HG02884 (cell line): ENCODE results near the gene MYEOV.

Experiments used
- ATAC-seq: cut with Tn5 transposase; IDR thresholded peaks from one replicate; pipeline ENCODE4 v1.9.1; 2021; ENCODE audit warnings: mild to moderate bottlenecking, moderate library complexity; ENCODE audit not compliant: unreplicated experiment

Gene MYEOV

DNA sequence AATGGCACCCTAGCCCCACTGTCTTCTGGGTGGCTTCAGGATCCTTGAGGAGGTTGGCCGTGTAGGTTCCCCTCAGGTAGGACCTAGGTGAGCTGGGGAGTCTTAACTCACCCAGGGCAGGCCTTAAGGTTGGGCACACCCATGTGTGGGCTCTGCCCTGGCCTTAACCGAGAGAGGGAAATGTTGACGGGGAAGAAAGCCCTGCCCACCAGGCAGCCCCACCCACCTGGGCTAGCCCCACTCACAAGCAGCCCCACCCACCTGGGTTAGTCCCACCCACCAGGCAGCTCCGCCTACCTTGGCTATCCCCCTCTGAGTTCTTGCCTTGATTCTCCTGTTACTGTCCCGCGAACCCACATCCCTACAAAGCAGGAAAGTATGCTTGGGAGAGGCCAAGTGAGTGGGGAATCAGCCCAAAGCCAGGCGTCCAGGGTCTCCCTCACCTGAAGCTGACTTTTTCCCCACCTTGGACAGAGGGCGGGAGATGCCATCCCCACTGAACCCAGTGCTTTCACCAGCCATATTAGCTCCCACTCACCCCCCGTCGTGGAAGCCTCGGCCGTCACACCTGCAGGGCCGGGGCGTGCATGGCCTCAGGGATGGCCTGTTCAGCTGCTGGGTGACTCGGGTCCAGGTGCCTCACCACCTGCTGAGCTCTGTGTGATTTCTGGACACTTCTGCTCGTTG is at the start of gene MYEOV:
MYEOV (plus strand) TSS at position 337 of the 687 bp plus-strand sequence. CDS start 1,200 bp downstream, outside the sequence.
- no peak for ATAC-seq

GRCh38 chr11:69244266-69244665 is 49.7 kb upstream of the MYEOV start:
- ATAC-seq = no peak

DNA sequence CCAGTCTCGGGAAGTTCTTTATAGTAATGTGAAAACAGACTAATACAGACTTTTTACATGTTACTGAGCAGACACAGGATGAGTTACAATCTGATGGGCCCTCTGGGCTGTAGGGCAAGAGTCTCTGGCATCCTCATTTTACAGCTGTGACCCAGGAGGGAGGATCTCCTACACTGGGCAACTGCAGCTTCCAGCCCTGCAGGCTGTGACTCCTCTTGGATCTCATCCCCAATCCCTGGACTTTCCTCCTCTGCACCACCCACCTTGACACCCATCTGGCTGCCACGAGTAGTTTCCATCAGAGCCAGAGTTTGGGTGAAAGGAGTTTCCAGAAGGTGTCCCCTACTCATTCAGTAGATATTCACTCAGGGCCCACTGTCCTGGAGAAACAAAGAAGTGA is 48.9 kb upstream of the MYEOV start:
- no peak for ATAC-seq

- no peak for ATAC-seq
These were observed 48.2 kb upstream of the MYEOV start for GRCh38 chr11:69245491-69246345.

GRCh38 chr11:69249311-69250185 is 44.4 kb upstream of the MYEOV start:
- no peak for ATAC-seq

- no peak for ATAC-seq
These were observed 43.5 kb upstream of the MYEOV start for GRCh38 chr11:69250186-69251056.

DNA sequence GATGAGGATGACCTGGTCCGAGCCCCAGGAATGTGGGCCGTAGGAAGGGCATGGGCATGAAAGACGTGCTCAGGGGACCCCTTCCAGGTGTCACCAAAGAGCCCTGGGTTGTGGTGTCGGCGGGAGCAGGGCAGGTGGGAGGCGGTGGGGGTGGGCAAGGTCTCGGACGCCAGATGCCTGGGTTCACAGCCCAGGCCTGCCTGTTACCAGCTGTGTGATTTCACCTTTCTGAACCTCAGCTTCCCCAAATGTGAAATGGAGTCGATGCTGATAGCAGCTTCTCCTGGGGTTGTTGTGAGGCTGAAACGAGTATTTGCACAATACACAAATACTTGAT is 42.9 kb upstream of the MYEOV start:
- ATAC-seq = no peak

GRCh38 chr11:69251639-69252489 is 42.1 kb upstream of the MYEOV start:
- ATAC-seq = no peak

DNA sequence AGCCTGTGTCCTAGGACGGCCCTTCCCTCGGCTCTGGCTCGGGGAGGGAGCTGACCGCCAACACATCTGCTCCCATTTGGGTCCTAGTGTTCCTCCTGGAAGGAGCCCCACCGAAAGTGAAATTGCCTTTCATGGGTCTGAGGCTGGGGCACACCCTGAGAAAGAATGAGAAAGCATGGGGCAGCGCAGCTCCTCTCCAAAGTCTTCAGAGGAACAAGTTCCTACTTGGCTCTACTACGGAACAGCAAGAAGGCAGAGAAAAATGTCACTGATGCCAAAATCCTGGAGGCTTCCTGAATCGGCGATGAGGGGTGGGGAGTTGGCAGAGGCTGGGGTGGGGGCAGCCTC is 41.5 kb upstream of the MYEOV start:
- ATAC-seq = no peak

DNA sequence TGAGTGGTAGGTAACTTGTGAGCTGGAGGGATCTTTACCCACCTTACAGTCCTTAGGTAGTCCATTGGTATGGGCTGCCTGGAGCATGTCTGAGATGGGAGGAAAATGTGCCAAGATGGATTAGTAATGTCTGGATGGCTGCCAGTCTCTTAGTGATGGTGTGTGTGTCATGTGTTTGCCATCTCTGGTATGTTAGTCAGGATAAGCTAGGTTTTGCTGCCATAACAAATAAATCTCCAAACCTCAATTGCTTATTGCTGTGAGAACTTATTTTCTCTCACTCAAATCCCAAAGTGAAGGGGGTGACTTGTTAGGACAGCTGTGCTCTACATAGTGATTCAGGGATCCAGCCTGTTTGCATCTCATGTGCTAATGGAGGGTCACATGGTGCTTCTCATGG is 40.9 kb upstream of the MYEOV start:
- ATAC-seq = no peak

DNA sequence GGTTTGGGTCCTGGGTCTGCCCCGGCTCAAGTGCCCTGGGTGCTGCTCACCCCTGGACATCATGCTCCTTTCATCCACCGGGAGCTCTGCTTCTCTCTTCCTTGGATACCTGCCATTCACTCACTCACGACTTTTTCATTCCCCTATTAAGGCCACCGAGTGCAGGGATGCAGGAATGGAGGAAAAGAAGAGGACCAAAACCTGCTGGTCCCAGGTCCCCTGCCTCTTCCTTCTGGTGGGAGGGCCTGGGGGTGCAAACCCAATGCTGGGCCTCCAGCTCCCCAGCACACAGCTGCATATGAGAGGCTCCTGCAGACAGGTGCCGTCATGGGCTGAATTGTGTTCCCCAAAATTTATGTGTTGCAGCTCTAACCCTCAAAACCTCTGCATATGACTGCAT is 36.8 kb upstream of the MYEOV start:
- no peak for ATAC-seq

DNA sequence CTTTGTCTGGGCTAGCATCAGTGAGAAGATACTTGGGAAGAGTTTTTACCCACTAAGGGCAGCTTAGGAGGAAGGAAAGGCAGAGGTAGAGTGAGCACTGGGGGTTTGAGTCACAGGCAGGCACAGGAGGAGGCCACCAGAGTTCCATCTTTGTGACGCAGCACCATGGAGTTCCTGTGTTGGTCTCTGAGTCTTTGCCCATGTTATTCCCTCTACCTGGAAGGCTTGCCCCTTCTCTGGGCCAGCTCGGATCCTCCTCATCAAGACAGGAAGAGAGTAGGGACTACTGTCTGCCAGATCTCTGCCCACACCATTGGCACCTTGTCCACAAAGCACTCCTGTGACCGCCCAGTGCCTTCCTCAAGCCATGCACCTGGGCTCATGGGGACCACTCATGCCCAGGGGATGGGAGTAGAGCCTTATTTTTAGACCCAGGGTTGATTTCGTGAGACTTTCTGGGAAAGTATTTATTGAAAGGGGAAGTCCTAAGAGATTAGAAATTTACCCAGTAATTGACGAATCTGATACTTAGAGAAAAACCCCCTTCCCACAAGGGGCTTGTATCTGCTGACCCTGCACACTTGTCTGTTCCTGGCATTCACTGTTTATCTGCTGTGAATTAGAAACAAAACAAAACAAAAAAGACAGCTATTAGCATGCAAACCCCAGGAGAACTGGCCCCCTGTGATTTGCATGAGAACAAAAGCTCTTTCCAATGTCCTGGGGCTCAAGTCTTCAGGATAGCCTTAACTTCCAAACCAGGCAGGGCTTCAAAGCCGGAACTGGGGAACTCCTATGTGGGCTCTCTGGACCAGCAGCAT is 35.9 kb upstream of the MYEOV start:
- ATAC-seq = no peak

GRCh38 chr11:69259096-69259495 is 34.9 kb upstream of the MYEOV start:
- ATAC-seq = no peak

DNA sequence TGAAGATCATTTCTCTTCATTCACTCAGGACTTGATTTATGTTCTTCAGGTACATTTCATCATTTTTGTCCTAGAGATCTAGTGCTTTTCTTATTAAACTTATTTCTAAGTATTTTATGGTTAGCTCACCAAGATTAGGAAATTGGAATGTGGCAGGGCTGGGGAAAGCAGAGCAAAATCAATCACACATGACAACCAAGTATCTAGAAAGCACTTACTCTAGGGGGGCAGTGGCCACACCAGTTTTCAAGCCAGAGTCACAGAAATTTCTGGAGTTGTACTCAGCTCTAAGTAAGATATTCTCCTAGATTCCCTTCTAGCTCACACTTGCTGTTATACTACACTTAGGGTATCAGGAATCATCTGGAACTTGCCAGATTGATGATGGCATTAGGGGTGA is 33.3 kb upstream of the MYEOV start:
- ATAC-seq = no peak

- no peak for ATAC-seq
These were observed 32.8 kb upstream of the MYEOV start for GRCh38 chr11:69261116-69261515.

- ATAC-seq = no peak
These were observed 30.8 kb upstream of the MYEOV start for GRCh38 chr11:69262918-69263735.

DNA sequence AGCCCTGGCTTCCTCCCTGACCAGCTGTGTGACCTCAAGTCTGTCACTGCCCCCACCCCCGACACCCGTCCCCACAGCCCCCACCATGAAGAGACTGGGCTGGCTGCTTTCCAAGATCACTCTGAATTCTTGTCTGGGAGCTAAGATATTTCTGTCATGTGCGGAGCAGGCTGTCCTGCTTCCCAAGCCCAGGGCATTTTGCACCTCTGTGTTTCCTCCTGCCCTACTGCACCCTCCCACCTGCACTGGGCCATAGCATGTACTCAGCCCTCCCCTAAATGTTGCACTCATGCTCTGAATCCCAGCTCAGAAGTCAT is 30.3 kb upstream of the MYEOV start:
- ATAC-seq = no peak

DNA sequence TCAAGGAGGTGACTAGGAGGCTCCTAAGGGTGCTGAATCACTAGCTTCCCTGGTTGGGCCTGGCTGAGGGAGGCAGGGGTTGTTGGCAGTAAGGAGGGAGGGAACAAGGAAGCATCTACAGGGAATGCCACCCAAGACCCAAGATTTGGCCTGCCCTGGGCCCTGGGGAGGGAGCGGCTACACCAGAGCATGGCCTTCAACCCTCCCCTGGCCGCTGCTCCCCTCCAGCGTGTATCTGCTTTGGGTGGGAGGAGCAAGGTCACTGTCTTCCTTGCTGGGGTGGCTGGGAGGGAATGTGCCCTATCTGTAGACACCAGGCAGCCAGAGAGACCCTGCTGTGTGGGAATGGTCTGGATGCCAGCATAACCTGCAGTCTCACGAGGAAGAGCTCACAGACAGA is 29.5 kb upstream of the MYEOV start:
- no peak for ATAC-seq
